Thyroid gland (tissue), 4 donors: ENCODE results near the gene ANGEL1. TPM values are rescaled to one million over a fixed set of nuclear protein-coding genes. Genes with fewer than 3 reads are reported as not detected.

Source experiments
- DNase-seq, 2 donors: peaks; one replicate each; pipeline ENCODE4 v3.0.0-alpha.2; 2019
- H3K27ac ChIP-seq, 3 donors: fragments of 200-600 bp; sonication (generic); 1 replicate in 2 of 3; 2 replicates in 1 of 3; pipeline ENCODE4 v1.5.1; 2016 to 2019; ENCODE audit warnings: mild to moderate bottlenecking in 1 of 3, moderate library complexity in 1 of 3
- H3K27me3 ChIP-seq: fragments of 200-600 bp; sonication (generic); one replicate; pipeline ENCODE4 v1.5.1; 2019
- H3K36me3 ChIP-seq, 2 donors: fragments of 200-600 bp; sonication (generic); one replicate each; pipeline ENCODE4 v1.5.1; 2016 to 2019
- H3K4me1 ChIP-seq, 2 donors: fragments of 200-600 bp; sonication (generic); one replicate each; pipeline ENCODE4 v1.5.1; 2017 to 2019
- H3K4me3 ChIP-seq, 3 donors: fragments of 200-600 bp; sonication (generic); replicated peaks in 1 of 3; 1 replicate in 2 of 3; 2 replicates in 1 of 3; pipeline ENCODE4 v1.5.1; 2016; ENCODE audit warnings: mild to moderate bottlenecking in 1 of 3
- H3K9me3 ChIP-seq: fragments of 200-600 bp; sonication (generic); one replicate; pipeline ENCODE4 v1.5.1; 2017
- CTCF ChIP-seq, 6 experiments: fragments of 200-600 bp in 3 of 6; fragments of 450-650 bp in 3 of 6; sonication (generic) in 3 of 6; IDR thresholded peaks; one replicate each; pipeline ENCODE4 v1.5.1; 2016 to 2019; ENCODE audit warnings: antibody characterized with exemption in 6 of 6, mild to moderate bottlenecking in 2 of 6, inconsistent platforms in 1 of 6, moderate library complexity in 1 of 6
- POLR2A ChIP-seq, 2 donors: fragments of 450-650 bp; IDR thresholded peaks; one replicate each; pipeline ENCODE4 v1.6.1; 2017; ENCODE audit warnings: antibody characterized with exemption in 2 of 2, mild to moderate bottlenecking in 2 of 2, moderate library complexity in 1 of 2
- WGBS, 2 donors: methylation state at CpG; one replicate each; pipeline ENCODE4 v1.1.5; 2017; 5-methylcytosine and 5-hydroxymethylcytosine counted together
- intact Hi-C: fragments of 100-400 bp; cut with DNase I; formaldehyde crosslinking; loops from one replicate; pipeline ENCODE4 v1.15.1; 2023
- total RNA-seq, 4 donors: library from RNA; depleted of rRNA; stranded (reverse); fragments of >200 nt; gene quantifications; one replicate each; pipeline ENCODE4 v1.2.3, GENCODE V29; 2016

Gene ANGEL1
- total RNA-seq, 4 donors from 2014 or later = 14.5 to 26.0 (median 18.4) TPM

- Histone ChIP-seq H3K9me3 (no peaks in the 10 kb centered on the region), H3K36me3 (peaks cover 0 to 12% of the 10 kb centered on the region in 2 donors), H3K27me3 (no peaks in the 10 kb centered on the region), H3K4me1 (peaks cover 0 to 17% of the 10 kb centered on the region in 2 donors), H3K4me3 (no peak overlapping the region), H3K27ac (no peak overlapping the region)
- intact Hi-C loops = no loop called here
- no peak for TF ChIP-seq CTCF (IDR thresholded peaks at IDR 0.05)
- no peak for TF ChIP-seq POLR2A (IDR thresholded peaks at IDR 0.05)
- DNase-seq = no peak
- WGBS, 2 donors = 51 to 59% methylated on average over 3 of the region's 3 CpGs
These were observed 2.2 kb downstream of the ANGEL1 start for GRCh38 chr14:76810525-76810924.

- TF ChIP-seq POLR2A (IDR thresholded peaks at IDR 0.05) = no peak
- TF ChIP-seq CTCF (IDR thresholded peaks at IDR 0.05) = no peak
- no peak for DNase-seq
- WGBS, 2 donors = 89 to 97% methylated on average over 3 to 4 of the region's 4 CpGs
- intact Hi-C loops = no loop called here
- Histone ChIP-seq H3K27ac (no peak overlapping the region), H3K36me3 (peaks cover 0 to 15% of the 10 kb centered on the region in 2 donors), H3K4me3 (no peak overlapping the region), H3K27me3 (no peaks in the 10 kb centered on the region), H3K4me1 (peaks cover 0 to 17% of the 10 kb centered on the region in 2 donors), H3K9me3 (no peaks in the 10 kb centered on the region)
These were observed 3.7 kb downstream of the ANGEL1 start for GRCh38 chr14:76808990-76809389.

GRCh38 chr14:76808011-76808410 is 4.7 kb downstream of the ANGEL1 start:
- Histone ChIP-seq H3K27me3 (no peaks in the 10 kb centered on the region), H3K4me1 (peaks cover 0 to 16% of the 10 kb centered on the region in 2 donors), H3K4me3 (no peak overlapping the region), H3K36me3 (peaks cover 9 to 25% of the 10 kb centered on the region in 2 donors), H3K9me3 (no peaks in the 10 kb centered on the region), H3K27ac (no peak overlapping the region)
- intact Hi-C loops = no loop called here
- TF ChIP-seq POLR2A (IDR thresholded peaks at IDR 0.05) = no peak
- no peak for TF ChIP-seq CTCF (IDR thresholded peaks at IDR 0.05)
- no peak for DNase-seq
- 87 to 93% methylated on average over 1 of the region's 1 CpG for WGBS, 2 donors

- TF ChIP-seq CTCF (IDR thresholded peaks at IDR 0.05) (no peak), POLR2A (IDR thresholded peaks at IDR 0.05) (no peak)
- intact Hi-C loops = no loop called here
- Histone ChIP-seq H3K36me3 (peaks cover 12 to 35% of the 10 kb centered on the region in 2 donors), H3K4me1 (peaks cover 0 to 8% of the 10 kb centered on the region in 2 donors), H3K27ac (no peak overlapping the region), H3K9me3 (no peaks in the 10 kb centered on the region), H3K4me3 (no peak overlapping the region), H3K27me3 (no peaks in the 10 kb centered on the region)
- WGBS, 2 donors = 92 to 93% methylated on average over 12 of the region's 12 CpGs
- DNase-seq = no peak
These were observed 6.2 kb downstream of the ANGEL1 start for GRCh38 chr14:76806446-76806845.

GRCh38 chr14:76793956-76794355 is 18.7 kb downstream of the ANGEL1 start:
- WGBS, 2 donors = 94 to 97% methylated on average over 5 of the region's 5 CpGs
- no peak for DNase-seq

More at GRCh38 chr14:76793956-76794355, 18.7 kb downstream of the ANGEL1 start:
- no peaks in the 10 kb centered on the region for H3K9me3 ChIP-seq
- no peaks in the 10 kb centered on the region for H3K4me1 ChIP-seq
- H3K36me3 ChIP-seq = peaks cover 19 to 35% of the 10 kb centered on the region in 2 donors
- no peak overlapping the region for H3K4me3 ChIP-seq
- H3K27ac ChIP-seq = no peak overlapping the region
- H3K27me3 ChIP-seq = no peaks in the 10 kb centered on the region
- intact Hi-C loops = no loop called here
- TF ChIP-seq CTCF (IDR thresholded peaks at IDR 0.05) (no peak), POLR2A (IDR thresholded peaks at IDR 0.05) (no peak)
